ENCODE results near the gene NUMBL. TPM values are rescaled to one million over a fixed set of nuclear protein-coding genes. Genes with fewer than 3 reads are reported as not detected.

Gene NUMBL
- total RNA-seq, 1 experiment from 2014 or later = 38.4 TPM

GRCh38 chr19:40672038-40672437 lies 18.4 kb downstream of the NUMBL start:
- Histone ChIP-seq H3K27ac (ENCODE audit: low read depth, low read length, poor library complexity, severe bottlenecking) (no peak overlapping the region), H3K9me3 (ENCODE audit: low read depth, low read length, poor library complexity, severe bottlenecking) (no peaks in the 10 kb centered on the region), H3K36me3 (ENCODE audit: insufficient read depth, low read length, poor library complexity, severe bottlenecking) (peaks cover 50% of the 10 kb centered on the region), H3K27me3 (replicated peaks; ENCODE audit: insufficient read depth, low read depth, low read length, poor library complexity) (no peaks in the 10 kb centered on the region), H3K4me1 (ENCODE audit: insufficient read depth, low read length, poor library complexity, severe bottlenecking) (no peaks in the 10 kb centered on the region), H3K4me3 (ENCODE audit: low read depth, low read length, poor library complexity, severe bottlenecking) (no peak overlapping the region)
- no TSS peak for BruUV-seq (replicated peaks)
- TF ChIP-seq CTCF (conservative IDR thresholded peaks at IDR 0.05; ENCODE audit: low read depth, low read length) (no peak), EZH2 (IDR thresholded peaks at IDR 0.05; ENCODE audit: borderline replicate concordance, low read depth, low read length, poor library complexity, severe bottlenecking) (no peak)
- intact Hi-C loops (cut with micrococcal nuclease; ENCODE audit: unreplicated experiment) = no loop called here
- no peak for DNase-seq (ENCODE audit: low spot score)
- POLR2A ChIA-PET (ENCODE audit: low non-redundant PET) = no interaction called here
- CTCF ChIA-PET = no interaction called here

GRCh38 chr19:40671404-40671803 lies 19.0 kb downstream of the NUMBL start:
- BruUV-seq (replicated peaks) = no TSS peak
- intact Hi-C loops (cut with micrococcal nuclease; ENCODE audit: unreplicated experiment) = no loop called here
- POLR2A ChIA-PET (ENCODE audit: low non-redundant PET) = no interaction called here
- Histone ChIP-seq H3K4me1 (ENCODE audit: insufficient read depth, low read length, poor library complexity, severe bottlenecking) (no peaks in the 10 kb centered on the region), H3K4me3 (ENCODE audit: low read depth, low read length, poor library complexity, severe bottlenecking) (no peak overlapping the region), H3K27ac (ENCODE audit: low read depth, low read length, poor library complexity, severe bottlenecking) (no peak overlapping the region), H3K9me3 (ENCODE audit: low read depth, low read length, poor library complexity, severe bottlenecking) (no peaks in the 10 kb centered on the region), H3K36me3 (ENCODE audit: insufficient read depth, low read length, poor library complexity, severe bottlenecking) (peaks cover 50% of the 10 kb centered on the region), H3K27me3 (replicated peaks; ENCODE audit: insufficient read depth, low read depth, low read length, poor library complexity) (no peaks in the 10 kb centered on the region)
- DNase-seq (ENCODE audit: low spot score) = no peak
- no peak for TF ChIP-seq CTCF (conservative IDR thresholded peaks at IDR 0.05; ENCODE audit: low read depth, low read length)
- no peak for TF ChIP-seq EZH2 (IDR thresholded peaks at IDR 0.05; ENCODE audit: borderline replicate concordance, low read depth, low read length, poor library complexity, severe bottlenecking)
- CTCF ChIA-PET = no interaction called here

GRCh38 chr19:40668991-40669614 lies 21.3 kb downstream of the NUMBL start:
- Histone ChIP-seq H3K9me3 (ENCODE audit: low read depth, low read length, poor library complexity, severe bottlenecking) (no peaks in the 10 kb centered on the region), H3K36me3 (ENCODE audit: insufficient read depth, low read length, poor library complexity, severe bottlenecking) (peaks cover 41% of the 10 kb centered on the region), H3K4me3 (ENCODE audit: low read depth, low read length, poor library complexity, severe bottlenecking) (no peak overlapping the region), H3K27ac (ENCODE audit: low read depth, low read length, poor library complexity, severe bottlenecking) (no peak overlapping the region), H3K27me3 (replicated peaks; ENCODE audit: insufficient read depth, low read depth, low read length, poor library complexity) (no peaks in the 10 kb centered on the region), H3K4me1 (ENCODE audit: insufficient read depth, low read length, poor library complexity, severe bottlenecking) (no peaks in the 10 kb centered on the region)
- ChIA-PET CTCF (no interaction called here), POLR2A (ENCODE audit: low non-redundant PET) (no interaction called here)
- BruUV-seq (replicated peaks) = no TSS peak
- TF ChIP-seq EZH2 (IDR thresholded peaks at IDR 0.05; ENCODE audit: borderline replicate concordance, low read depth, low read length, poor library complexity, severe bottlenecking) (no peak), CTCF (conservative IDR thresholded peaks at IDR 0.05; ENCODE audit: low read depth, low read length) (no peak)
- no peak for DNase-seq (ENCODE audit: low spot score)
- intact Hi-C loops (cut with micrococcal nuclease; ENCODE audit: unreplicated experiment) = loop anchor here (10.0 kb wide), 1 partner anchor 306 kb away; no protein-coding TSS in a partner anchor
